H1 (cell line): Measurements from ENCODE around the gene SLC35A3. TPM values are rescaled to one million over a fixed set of nuclear protein-coding genes. Genes with fewer than 3 reads are reported as not detected.

Experiments
- BACH1 ChIP-seq: IDR thresholded peaks from 2 replicates; pipeline ENCODE4 v1.6.1; 2012; ENCODE audit warnings: low read length, improper control_type of control experiment
- GABPA ChIP-seq: IDR thresholded peaks from 2 replicates; pipeline ENCODE4 v1.6.1; 2011; ENCODE audit warnings: mild to moderate bottlenecking, low read length, moderate library complexity, borderline replicate concordance; ENCODE audit not compliant: insufficient read depth
- HDAC6 ChIP-seq: IDR thresholded peaks from one replicate; pipeline ENCODE4 v1.7.1; 2012; ENCODE audit warnings: low read depth, mild to moderate bottlenecking, inconsistent platforms, low read length, moderate library complexity
- polyA plus RNA-seq, 7 experiments: library from polyadenylated mRNA; depleted of rRNA in 3 of 7; stranded (reverse) in 5 of 7; unstranded in 2 of 7; fragments of >200 nt in 5 of 7; fragments of 200-250 nt in 2 of 7; gene quantifications; 1 replicate in 5 of 7; 2 replicates in 1 of 7; 4 replicates in 1 of 7; pipeline versions ENCODE4 v1.2.1 to v1.2.3, GENCODE V29; 2011 to 2013; ENCODE audit warnings: missing spikeins in 2 of 7, mixed read lengths in 2 of 7
- total RNA-seq: library from RNA; stranded (reverse); fragmentation: NEBNext Ultra II Directional; extraction: Animal tissue kit (Norgen Biotek cat#: 25700); gene quantifications from 2 replicates; pipeline ENCODE4 v1.2.1, GENCODE V29; 2021

SLC35A3 gene
- total and polyA plus RNA-seq, 2 of the 8 experiments (the other 6 are each of a cell fraction or from before 2014, with no cell fraction given): 3.0 to 13.8 TPM

DNA sequence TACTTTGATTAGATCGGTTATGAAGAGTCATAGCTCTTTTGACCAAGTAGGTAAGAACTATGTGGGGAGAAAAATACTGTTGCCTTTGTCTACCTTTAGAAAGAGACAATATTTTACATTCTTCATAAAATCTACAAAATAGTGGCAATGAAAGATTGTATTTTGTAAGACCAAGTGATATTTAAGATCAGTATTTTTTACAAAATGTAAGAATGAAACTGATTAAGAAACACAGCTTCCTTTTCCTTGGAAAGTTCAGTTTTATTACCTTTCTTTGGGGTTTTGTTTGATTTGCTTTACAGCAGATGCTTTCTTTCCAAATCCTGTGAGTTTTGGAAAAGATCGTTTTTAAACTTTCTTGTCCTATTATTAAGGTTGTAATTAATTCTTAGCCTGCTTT, 69.8 kb downstream of the SLC35A3 start (continued):
- TF ChIP-seq HDAC6 (no peak), GABPA (no peak), BACH1 (no peak)
